ENCODE results near the gene EHD3. TPM values are rescaled to one million over a fixed set of nuclear protein-coding genes. Genes with fewer than 3 reads are reported as not detected.

The EHD3 gene
- 4.6 and 4.9 TPM in 2 replicates for total RNA-seq (2013; cell fraction: nucleolus; rRNA removed)
- total RNA-seq (2014; rRNA removed) = 10.0 and 10.2 TPM in 2 replicates
- 6.9 and 7.1 TPM in 2 replicates for total RNA-seq (2014; rRNA removed; fragmentation: Illumina TruSeq; extraction: Trizol)
- 10.8 and 10.9 TPM in 2 replicates for total RNA-seq (2021)
- polyA plus RNA-seq (2011; ENCODE audit: low read depth) = 0.89 TPM
- polyA plus RNA-seq (2011; rRNA removed) = 3.4 and 6.1 TPM in 2 replicates
- 6.3 and 8.2 TPM in 2 replicates for polyA plus RNA-seq (2011; cell fraction: cytosol; rRNA removed)
- polyA plus RNA-seq (2011; cell fraction: nucleus; rRNA removed) = 3.3 and 4.2 TPM in 2 replicates
- 1.0 and 1.1 TPM in 2 replicates for polyA plus RNA-seq (2012)
- 6.6 and 9.3 TPM in 2 replicates for polyA plus RNA-seq (2014; fragmentation: Illumina TruSeq; extraction: Trizol)
- polyA plus RNA-seq (2014; fragmentation: Nextera tagmentation; extraction: Ambion mirVana) = 1 to 10 TPM; 1.1 to 1.5 TPM
- 9.4 and 9.8 TPM in 2 replicates for polyA plus RNA-seq (2014; rRNA removed)
- polyA plus RNA-seq (2016; fragmentation: Nextera tagmentation; extraction: Ambion mirVana) = 1 to 10 TPM; 8.1 to 8.3 TPM
- 8.9 and 9.0 TPM in 2 replicates for polyA minus RNA-seq (2011; rRNA and poly(A)+ RNA removed)
- 2.1 and 3.1 TPM in 2 replicates for polyA minus RNA-seq (2011; cell fraction: cytosol; rRNA and poly(A)+ RNA removed)
- polyA minus RNA-seq (2011; cell fraction: nucleus; rRNA and poly(A)+ RNA removed) = 2.2 and 3.7 TPM in 2 replicates
- Bru-seq, nascent RNA = percentile 56 among the genes with signal in this experiment
- BruChase-seq, experiment 1, labeled RNA remaining after a 6-hour chase = percentile 64 among the genes with signal in this experiment
- BruChase-seq, experiment 2, labeled RNA remaining after a 2-hour chase = percentile 58 among the genes with signal in this experiment
- long read RNA-seq, experiment 1, full-length matches to known transcripts = 4 of 5 reads
- long read RNA-seq, experiment 1, partial matches to known transcripts = 0 of 5 reads
- long read RNA-seq, experiment 1, other reads (novel, unspliced or antisense) = 1 of 5 reads
- long read RNA-seq, experiment 2, partial matches to known transcripts = 4 of 8 reads
- long read RNA-seq, experiment 2, other reads (novel, unspliced or antisense) = 4 of 8 reads

DNA sequence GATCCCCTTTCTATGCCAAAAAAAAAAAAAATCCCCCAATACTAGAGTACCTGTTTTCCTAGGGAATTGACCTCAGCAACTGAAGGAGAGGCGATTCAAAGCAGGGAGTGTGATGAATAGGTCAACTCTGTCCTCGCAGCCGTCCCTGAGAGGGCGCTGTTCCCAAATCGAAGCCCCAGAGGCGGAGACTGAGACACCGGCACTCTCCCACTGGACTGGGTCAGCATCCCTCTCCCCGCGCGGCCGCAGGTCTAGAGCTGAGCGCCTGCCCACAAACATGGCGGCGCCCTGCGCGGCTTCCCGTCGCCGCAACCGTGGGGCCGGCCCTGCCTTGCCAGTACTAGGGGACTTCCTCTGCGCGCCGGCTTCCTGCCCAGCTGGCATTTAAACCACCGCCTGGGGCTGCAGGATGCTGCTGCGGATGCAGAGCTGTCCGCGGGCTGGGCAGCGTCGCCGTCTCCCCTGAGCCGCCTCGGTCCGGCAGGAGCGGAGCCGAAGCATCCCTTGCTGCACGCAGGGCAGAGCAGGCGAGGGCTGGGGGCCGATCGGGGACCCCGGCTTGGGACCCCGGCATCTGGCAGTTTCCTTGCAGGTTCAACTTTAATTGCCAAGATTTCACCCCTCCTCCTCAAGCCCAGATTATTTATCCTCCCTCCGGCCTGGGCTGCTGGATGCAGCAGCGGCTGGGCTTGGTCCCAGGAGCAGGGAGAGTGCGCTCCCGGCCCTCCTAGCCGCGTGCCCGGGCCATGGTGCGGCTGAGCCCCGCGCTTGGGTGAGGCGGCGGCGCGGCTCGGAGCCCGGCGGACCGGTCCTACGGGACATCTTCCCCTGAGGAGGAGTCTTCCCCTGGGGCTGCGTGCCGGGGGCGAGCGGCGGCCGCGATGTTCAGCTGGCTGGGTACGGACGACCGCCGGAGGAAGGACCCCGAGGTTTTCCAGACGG is at the start of gene EHD3:
EHD3 (plus strand) TSS at position 412 of the 942 bp plus-strand sequence; CDS start at position 882, 470 bp downstream.
- in situ Hi-C loops (cut with MboI) = no loop called here
- TF ChIP-seq SIN3A (IDR thresholded peaks at IDR 0.05; ENCODE audit: low read depth, low read length) (0 out of 2 replicates have a peak, but pooled peaks have one; percentile 66), YY1 (IDR thresholded peaks at IDR 0.05; ENCODE audit: low read depth, low read length) (peak; percentile 100), ZNF274 (IDR thresholded peaks at IDR 0.05; ENCODE audit: insufficient read depth, insufficient read length) (no peak), BCL3 (IDR thresholded peaks at IDR 0.05; ENCODE audit: borderline replicate concordance, insufficient read depth, low read depth, low read length, poor library complexity, severe bottlenecking) (no peak), HDGF (IDR thresholded peaks at IDR 0.05) (no peak), TCF12 (IDR thresholded peaks at IDR 0.05; ENCODE audit: low read depth, low read length) (0 out of 2 replicates have a peak, but pooled peaks have one; percentile 35), FOS (IDR thresholded peaks at IDR 0.05; ENCODE audit: borderline replicate concordance, extremely low read depth, insufficient read length) (no peak), USF2 (IDR thresholded peaks at IDR 0.05; ENCODE audit: borderline replicate concordance, low read depth, low read length) (no peak), GABPA (IDR thresholded peaks at IDR 0.05; ENCODE audit: low read depth) (peak; percentile 69; the same call in 1 of the 2 replicates), IKZF1 (conservative IDR thresholded peaks at IDR 0.05) (peak; percentile 72), ZBED1 (IDR thresholded peaks at IDR 0.05; ENCODE audit: borderline replicate concordance) (no peak), DPF2 (IDR thresholded peaks at IDR 0.05) (peak; percentile 43; the same call in 1 of the 2 replicates), MEF2B (IDR thresholded peaks at IDR 0.05; ENCODE audit: partially characterized antibody, poor library complexity, severe bottlenecking) (no peak), HDAC2 (IDR thresholded peaks at IDR 0.05) (no peak), NR2C1 (IDR thresholded peaks at IDR 0.05) (peak; percentile 48; the same call in 1 of the 2 replicates)

More for the DNA sequence above, at the start of gene EHD3:
- intact Hi-C loops (cut with micrococcal nuclease; ENCODE audit: unreplicated experiment) = loop anchor here (2.0 kb wide), 1 partner anchor 99 kb away; no protein-coding TSS in a partner anchor
- Histone ChIP-seq H3K79me2 (ENCODE audit: control insufficient read depth, insufficient read depth, low read length) (no peaks in the 10 kb centered on the region), H3K4me2 (ENCODE audit: control insufficient read depth, insufficient read depth) (peak within 1 kb of the TSS; percentile 75), H3K4me1 (ENCODE audit: control insufficient read depth, insufficient read depth, low read length) (no peaks in the 10 kb centered on the region; the same call in 1 of the 2 replicates), H3K27ac (ENCODE audit: control insufficient read depth, insufficient read depth) (no peak within 1 kb of the TSS), H3K9me3 (replicated peaks; ENCODE audit: control insufficient read depth, insufficient read depth, low read length) (no peaks in the 10 kb centered on the region; the same call in 2 of the 3 replicates), H3K4me3 (peak within 1 kb of the TSS; percentile 48), H3K27me3 (replicated peaks in 1 of 2; ENCODE audit: control insufficient read depth in 2 of 2, insufficient read depth in 2 of 2, low read length in 1 of 2) (no peaks in the 10 kb centered on the region), H2AFZ (ENCODE audit: control insufficient read depth, low read depth, low read length) (peak within 1 kb of the TSS; percentile 73), H3K36me3 (ENCODE audit: control insufficient read depth in 2 of 2, insufficient read depth in 2 of 2, low read length in 1 of 2) (no peaks in the 10 kb centered on the region), H4K20me1 (ENCODE audit: control insufficient read depth, insufficient read depth) (no peaks in the 10 kb centered on the region), H3K9ac (ENCODE audit: control insufficient read depth, insufficient read depth, low read length) (peak within 1 kb of the TSS; percentile 5; the same call in 1 of the 2 replicates)
- DNase-seq (ENCODE audit: low read depth, low spot score) (no peak), ATAC-seq (peak; percentile 99), FAIRE-seq (no peak)
- ChIA-PET RAD21 (ENCODE audit: unreplicated experiment) (interaction anchor here (0.7 to 5.3 kb wide), 8 partner anchors 12 to 523 kb away, joined by 3 to 35 read pairs (median 4); no protein-coding TSS in a partner anchor), SMC1A (ENCODE audit: uncharacterized antibody, unreplicated experiment) (interaction anchor here (0.7 to 5.1 kb wide), 9 partner anchors 14 to 99 kb away, joined by 3 to 30 read pairs (median 3); no protein-coding TSS in a partner anchor), CTCF (interaction anchor here (0.7 to 7.4 kb wide), 13 partner anchors 11 to 523 kb away, joined by 3 to 68 read pairs (median 6); partner anchors contain the start of gene CAPN14), POLR2A (interaction anchor here (0.8 to 1.0 kb wide), 2 partner anchors 14 to 22 kb away, joined by 3 read pairs; no protein-coding TSS in a partner anchor)
- BruUV-seq (replicated peaks) = no TSS peak
- 1% methylated on average over 74 of the region's 74 CpGs for WGBS (ENCODE audit: insufficient coverage, insufficient replicate concordance, low lambda C conversion rate, missing lambda C conversion rate)
